Right atrium auricular region (tissue), 2 donors: Measurements from ENCODE around the gene TMEM120B. TPM values are rescaled to one million over a fixed set of nuclear protein-coding genes. Genes with fewer than 3 reads are reported as not detected.

Experiments used
- DNase-seq: peaks from one replicate; pipeline ENCODE4 v3.0.0-alpha.2; 2019; ENCODE audit warnings: low spot score
- H3K27ac ChIP-seq, 2 donors: fragments of 200-600 bp; sonication (generic); 1 replicate in 1 of 2; 2 replicates in 1 of 2; pipeline ENCODE4 v1.5.1; 2016 to 2019
- H3K27me3 ChIP-seq, 2 donors: fragments of 200-600 bp; sonication (generic); one replicate each; pipeline versions ENCODE4 v1.5.1 to v1.6.0; 2017 to 2019
- H3K36me3 ChIP-seq: fragments of 200-600 bp; sonication (generic); one replicate; pipeline ENCODE4 v1.5.1; 2016
- H3K4me1 ChIP-seq, 2 donors: fragments of 200-600 bp; sonication (generic); one replicate each; pipeline versions ENCODE4 v1.5.1 to v1.6.0; 2017 to 2019
- H3K4me3 ChIP-seq, 2 donors: fragments of 200-600 bp; sonication (generic); 1 replicate in 1 of 2; 2 replicates in 1 of 2; pipeline ENCODE4 v1.5.1; 2017 to 2019; ENCODE audit warnings: mild to moderate bottlenecking in 1 of 2, moderate library complexity in 1 of 2
- H3K9me3 ChIP-seq, 2 donors: fragments of 200-600 bp; sonication (generic); one replicate each; pipeline ENCODE4 v1.5.1; 2019
- CTCF ChIP-seq, 2 donors: fragments of 200-600 bp; sonication (generic); IDR thresholded peaks; one replicate each; pipeline ENCODE4 v1.5.1; 2019; ENCODE audit warnings: antibody characterized with exemption in 2 of 2
- total RNA-seq, 2 donors: library from RNA; depleted of rRNA; stranded (reverse); fragments of >200 nt; gene quantifications; one replicate each; pipeline ENCODE4 v1.1.0, GENCODE V29; 2016

Gene TMEM120B
- total RNA-seq, 2 donors from 2014 or later: 3.3 to 4.7 TPM

GRCh38 chr12:121769831-121770301 is 57.3 kb downstream of the TMEM120B start:
- Histone ChIP-seq H3K27me3 (no peaks in the 10 kb centered on the region), H3K4me3 (no peak overlapping the region), H3K9me3 (no peaks in the 10 kb centered on the region), H3K36me3 (no peaks in the 10 kb centered on the region), H3K27ac (peak overlapping the region in 1 of 2 donors; percentile 2), H3K4me1 (peaks cover 0 to 56% of the 10 kb centered on the region in 2 donors)
- no peak for TF ChIP-seq CTCF (IDR thresholded peaks at IDR 0.05)
- DNase-seq: no peak

GRCh38 chr12:121770388-121770787 is 57.8 kb downstream of the TMEM120B start:
- H3K4me1 ChIP-seq: peaks cover 0 to 56% of the 10 kb centered on the region in 2 donors
- no peak for DNase-seq
- no peaks in the 10 kb centered on the region for H3K9me3 ChIP-seq
- no peak for TF ChIP-seq CTCF (IDR thresholded peaks at IDR 0.05)
- no peaks in the 10 kb centered on the region for H3K36me3 ChIP-seq
- no peak overlapping the region for H3K4me3 ChIP-seq
- H3K27ac ChIP-seq: peak overlapping the region in 1 of 2 donors; percentile 2
- H3K27me3 ChIP-seq: no peaks in the 10 kb centered on the region

- no peak for TF ChIP-seq CTCF (IDR thresholded peaks at IDR 0.05)
- Histone ChIP-seq H3K4me1 (peaks cover 0 to 57% of the 10 kb centered on the region in 2 donors), H3K9me3 (no peaks in the 10 kb centered on the region), H3K27ac (no peak overlapping the region), H3K27me3 (no peaks in the 10 kb centered on the region), H3K36me3 (no peaks in the 10 kb centered on the region), H3K4me3 (no peak overlapping the region)
- DNase-seq: no peak
These were observed 58.5 kb downstream of the TMEM120B start for GRCh38 chr12:121770813-121771625.

GRCh38 chr12:121773011-121773777 is 60.6 kb downstream of the TMEM120B start:
- DNase-seq: no peak
- peaks cover 0 to 44% of the 10 kb centered on the region in 2 donors for H3K4me1 ChIP-seq
- peak overlapping the region; percentile 8 to 17 for H3K4me3 ChIP-seq
- H3K27ac ChIP-seq: peak overlapping the region in 1 of 2 donors; percentile 41
- peak; percentile 68 to 87 for TF ChIP-seq CTCF (IDR thresholded peaks at IDR 0.05)
- H3K27me3 ChIP-seq: no peaks in the 10 kb centered on the region
- H3K9me3 ChIP-seq: no peaks in the 10 kb centered on the region
- no peaks in the 10 kb centered on the region for H3K36me3 ChIP-seq

- Histone ChIP-seq H3K9me3 (no peaks in the 10 kb centered on the region), H3K4me1 (peaks cover 0 to 32% of the 10 kb centered on the region in 2 donors), H3K27me3 (no peaks in the 10 kb centered on the region), H3K4me3 (no peak overlapping the region), H3K27ac (no peak overlapping the region), H3K36me3 (peaks cover under 1% of the 10 kb centered on the region)
- no peak for TF ChIP-seq CTCF (IDR thresholded peaks at IDR 0.05)
- no peak for DNase-seq
These were observed 62.5 kb downstream of the TMEM120B start for GRCh38 chr12:121774968-121775474.
